Smooth muscle cell (in vitro differentiated cells): ENCODE results near the gene C9orf85. TPM values are rescaled to one million over a fixed set of nuclear protein-coding genes. Genes with fewer than 3 reads are reported as not detected.

Source experiments
- DNase-seq: peaks from one replicate; lab custom pipeline; 2025; ENCODE audit not compliant: unreplicated experiment; lab: John Stamatoyannopoulos, UW
- H2AFZ ChIP-seq: fragments of 200-600 bp; sonication (generic); 2 replicates; pipeline ENCODE4 v1.6.0; 2016; ENCODE audit warnings: antibody characterized with exemption, low read depth, mild to moderate bottlenecking
- H3F3A ChIP-seq: fragments of 200-600 bp; sonication (generic); 2 replicates; pipeline ENCODE4 v1.6.0; 2017; ENCODE audit warnings: antibody characterized with exemption, low read depth
- H3K27ac ChIP-seq: fragments of 200-600 bp; sonication (generic); 2 replicates; pipeline ENCODE4 v1.5.1; 2016; ENCODE audit warnings: low read depth, mild to moderate bottlenecking
- H3K27me3 ChIP-seq: fragments of 200-600 bp; sonication (generic); 2 replicates; pipeline ENCODE4 v1.6.1; 2016; ENCODE audit warnings: low read depth, mild to moderate bottlenecking
- H3K36me3 ChIP-seq: fragments of 200-600 bp; sonication (generic); 2 replicates; pipeline ENCODE4 v1.5.1; 2016; ENCODE audit warnings: low read depth
- H3K4me1 ChIP-seq: fragments of 200-600 bp; sonication (generic); 2 replicates; pipeline ENCODE4 v1.5.1; 2016; ENCODE audit warnings: low read depth
- H3K4me2 ChIP-seq: fragments of 200-600 bp; sonication (generic); 2 replicates; pipeline ENCODE4 v1.6.0; 2016; ENCODE audit warnings: mild to moderate bottlenecking
- H3K4me3 ChIP-seq: fragments of 200-600 bp; sonication (generic); 2 replicates; pipeline ENCODE4 v1.5.1; 2016; ENCODE audit warnings: mild to moderate bottlenecking
- H3K79me2 ChIP-seq: fragments of 200-600 bp; sonication (generic); 2 replicates; pipeline ENCODE4 v1.6.0; 2016; ENCODE audit warnings: low read depth, mild to moderate bottlenecking
- H3K9ac ChIP-seq: fragments of 200-600 bp; sonication (generic); 2 replicates; pipeline ENCODE4 v1.6.0; 2016; ENCODE audit warnings: low read depth
- H3K9me3 ChIP-seq: fragments of 200-600 bp; sonication (generic); replicated peaks from 2 replicates; pipeline ENCODE4 v1.5.1; 2016; ENCODE audit warnings: low read depth
- H4K20me1 ChIP-seq: fragments of 200-600 bp; sonication (generic); 2 replicates; pipeline ENCODE4 v1.6.0; 2016; ENCODE audit warnings: low read depth
- WGBS: methylation state at CpG from one replicate; pipeline ENCODE4 v1.1.7; 2016; ENCODE audit warnings: low lambda C conversion rate; 5-methylcytosine and 5-hydroxymethylcytosine counted together
- polyA plus RNA-seq: library from polyadenylated mRNA; unstranded; fragments of >200 nt; fragmentation: Nextera tagmentation; extraction: Ambion mirVana; gene quantifications from 2 replicates; pipeline ENCODE4 v1.2.1, GENCODE V29; 2016
- total RNA-seq: library from RNA; depleted of rRNA; stranded (reverse); fragments of >200 nt; gene quantifications from 2 replicates; pipeline ENCODE4 v1.2.3, GENCODE V29; 2014
- TF ChIP-seq, protein P1 (sequence below): fragments of 200-600 bp; sonication (generic); IDR thresholded peaks from 2 replicates; pipeline ENCODE4 v1.5.1; 2017; ENCODE audit warnings: borderline replicate concordance, mild to moderate bottlenecking, antibody characterized with exemption; ENCODE audit not compliant: insufficient read depth, poor library complexity, severe bottlenecking

The C9orf85 gene
- total and polyA plus RNA-seq, 2 experiments from 2014 or later, result 10.2 to 11.8 TPM

DNA sequence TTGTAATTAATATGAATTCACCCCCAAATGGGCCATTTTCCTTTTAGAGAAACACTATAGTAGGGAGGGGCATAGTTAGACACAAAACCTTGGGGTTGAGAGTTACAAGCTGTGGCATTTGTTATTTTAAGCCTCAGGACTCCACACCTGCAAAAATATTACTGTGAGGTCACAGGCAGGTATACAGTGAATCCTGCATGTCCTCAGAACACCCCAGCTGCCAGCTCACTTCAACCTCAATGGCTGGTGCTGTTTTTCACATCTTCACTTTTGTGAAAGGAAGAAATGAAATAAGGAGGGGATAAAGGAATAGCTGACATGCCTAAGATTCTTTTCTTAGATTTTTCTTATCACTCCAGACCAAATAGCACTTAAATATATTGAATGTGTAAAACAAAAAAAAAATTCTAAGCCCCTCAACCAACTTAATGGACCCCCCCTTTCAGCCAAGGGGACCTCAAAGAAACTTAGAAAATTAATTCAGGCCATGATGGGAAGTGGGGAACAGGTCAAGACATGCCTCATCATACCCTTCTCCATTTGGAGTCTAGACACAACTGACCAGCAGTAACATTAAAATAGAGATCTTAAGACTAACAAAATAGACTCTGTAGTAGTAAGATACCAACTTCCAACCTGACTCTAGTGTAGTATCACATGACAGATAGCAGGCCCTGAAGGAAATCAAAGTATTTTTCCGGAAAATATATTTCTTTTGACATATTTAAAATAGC is 9.2 kb downstream of the C9orf85 start:
- Histone ChIP-seq H4K20me1 (peaks cover 41% of the 10 kb centered on the region), H3K79me2 (peaks cover 96% of the 10 kb centered on the region), H3K27me3 (no peaks in the 10 kb centered on the region), H3K36me3 (no peaks in the 10 kb centered on the region), H3K4me1 (peaks cover 14% of the 10 kb centered on the region), H3K27ac (peak overlapping the region; percentile 39), H3K9me3 (no peaks in the 10 kb centered on the region), H3K9ac (no peak overlapping the region), H3F3A (no peaks in the 10 kb centered on the region), H3K4me3 (no peak overlapping the region), H3K4me2 (peak overlapping the region; percentile 10), H2AFZ (no peak overlapping the region)
- DNase-seq, result no peak
- TF ChIP-seq, protein P1, sequence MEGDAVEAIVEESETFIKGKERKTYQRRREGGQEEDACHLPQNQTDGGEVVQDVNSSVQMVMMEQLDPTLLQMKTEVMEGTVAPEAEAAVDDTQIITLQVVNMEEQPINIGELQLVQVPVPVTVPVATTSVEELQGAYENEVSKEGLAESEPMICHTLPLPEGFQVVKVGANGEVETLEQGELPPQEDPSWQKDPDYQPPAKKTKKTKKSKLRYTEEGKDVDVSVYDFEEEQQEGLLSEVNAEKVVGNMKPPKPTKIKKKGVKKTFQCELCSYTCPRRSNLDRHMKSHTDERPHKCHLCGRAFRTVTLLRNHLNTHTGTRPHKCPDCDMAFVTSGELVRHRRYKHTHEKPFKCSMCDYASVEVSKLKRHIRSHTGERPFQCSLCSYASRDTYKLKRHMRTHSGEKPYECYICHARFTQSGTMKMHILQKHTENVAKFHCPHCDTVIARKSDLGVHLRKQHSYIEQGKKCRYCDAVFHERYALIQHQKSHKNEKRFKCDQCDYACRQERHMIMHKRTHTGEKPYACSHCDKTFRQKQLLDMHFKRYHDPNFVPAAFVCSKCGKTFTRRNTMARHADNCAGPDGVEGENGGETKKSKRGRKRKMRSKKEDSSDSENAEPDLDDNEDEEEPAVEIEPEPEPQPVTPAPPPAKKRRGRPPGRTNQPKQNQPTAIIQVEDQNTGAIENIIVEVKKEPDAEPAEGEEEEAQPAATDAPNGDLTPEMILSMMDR, result no peak
- WGBS, result 56% methylated on average over 1 of the region's 1 CpG

- peaks cover 14% of the 10 kb centered on the region for H3K4me1 ChIP-seq
- H3K9me3 ChIP-seq, result no peaks in the 10 kb centered on the region
- peaks cover 40% of the 10 kb centered on the region for H4K20me1 ChIP-seq
- TF ChIP-seq, protein P1, result no peak
- no peak overlapping the region for H3K9ac ChIP-seq
- H2AFZ ChIP-seq, result no peak overlapping the region
- no peaks in the 10 kb centered on the region for H3F3A ChIP-seq
- H3K36me3 ChIP-seq, result no peaks in the 10 kb centered on the region
- DNase-seq, result no peak
- H3K27ac ChIP-seq, result peak overlapping the region; percentile 39
- H3K27me3 ChIP-seq, result no peaks in the 10 kb centered on the region
- H3K4me2 ChIP-seq, result no peak overlapping the region
- peaks cover 95% of the 10 kb centered on the region for H3K79me2 ChIP-seq
- no peak overlapping the region for H3K4me3 ChIP-seq
Observed at GRCh38 chr9:71921190-71921814, 9.9 kb downstream of the C9orf85 start.

- no peak overlapping the region for H3K27ac ChIP-seq
- H3K4me1 ChIP-seq, result peaks cover 19% of the 10 kb centered on the region
- H3K79me2 ChIP-seq, result peaks cover 83% of the 10 kb centered on the region
- no peak overlapping the region for H3K9ac ChIP-seq
- H3F3A ChIP-seq, result peaks cover 8% of the 10 kb centered on the region
- H3K9me3 ChIP-seq, result no peaks in the 10 kb centered on the region
- H3K4me3 ChIP-seq, result no peak overlapping the region
- H3K4me2 ChIP-seq, result no peak overlapping the region
- DNase-seq, result no peak
- peaks cover 24% of the 10 kb centered on the region for H4K20me1 ChIP-seq
- H3K36me3 ChIP-seq, result no peaks in the 10 kb centered on the region
- H3K27me3 ChIP-seq, result no peaks in the 10 kb centered on the region
- TF ChIP-seq, protein P1, result no peak
- H2AFZ ChIP-seq, result no peak overlapping the region
Observed at GRCh38 chr9:71924576-71924975, 13.1 kb downstream of the C9orf85 start.

- TF ChIP-seq, protein P1, result no peak
- H3K79me2 ChIP-seq, result peaks cover 70% of the 10 kb centered on the region
- no peaks in the 10 kb centered on the region for H3K36me3 ChIP-seq
- H3F3A ChIP-seq, result peaks cover 13% of the 10 kb centered on the region
- no peak overlapping the region for H2AFZ ChIP-seq
- H3K4me2 ChIP-seq, result no peak overlapping the region
- no peak for DNase-seq
- no peak overlapping the region for H3K4me3 ChIP-seq
- H3K27ac ChIP-seq, result peak overlapping the region; percentile 7
- peaks cover 13% of the 10 kb centered on the region for H3K4me1 ChIP-seq
- no peak overlapping the region for H3K9ac ChIP-seq
- H3K27me3 ChIP-seq, result no peaks in the 10 kb centered on the region
- peaks cover 28% of the 10 kb centered on the region for H4K20me1 ChIP-seq
- no peaks in the 10 kb centered on the region for H3K9me3 ChIP-seq
Observed at GRCh38 chr9:71925834-71926233, 14.4 kb downstream of the C9orf85 start.
